ENCODE data around the gene ZNF266.
A peak's percentile ranks its signal among the peaks of the same experiment; 100 is the strongest.

ZNF266 gene

DNA sequence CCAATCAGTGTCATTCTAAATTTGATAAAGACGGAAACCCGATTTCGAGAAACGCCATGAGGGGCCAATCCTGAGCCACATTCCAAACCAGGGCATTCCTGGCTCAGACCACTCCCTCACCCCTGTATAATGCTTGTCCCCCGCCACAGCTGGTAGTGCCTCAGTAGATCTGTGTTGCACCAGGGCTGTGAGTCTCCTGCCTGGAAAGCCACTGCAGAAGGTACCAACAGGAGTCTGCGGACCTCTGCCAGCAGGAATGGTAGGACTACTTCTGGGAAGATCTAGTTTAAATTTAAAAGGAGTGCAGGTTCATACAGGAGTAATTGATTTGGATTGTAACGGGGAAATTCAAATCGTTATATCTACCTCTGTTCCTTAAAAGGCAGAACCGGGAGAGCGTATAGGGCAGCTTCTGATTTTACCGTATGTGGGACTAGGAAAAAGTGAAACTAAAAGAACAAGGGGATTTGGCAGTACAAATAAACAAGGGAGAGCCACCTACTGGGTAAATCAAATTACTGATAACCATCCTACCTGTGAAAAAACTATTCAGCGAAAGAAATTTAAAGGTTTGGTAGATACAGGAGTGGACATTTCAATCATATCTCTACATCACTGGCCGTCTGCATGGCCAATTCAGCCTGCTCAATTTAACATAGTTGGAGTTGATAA is 20.8 kb upstream of the ZNF266 start:
- Histone ChIP-seq H3K9me3 (no peaks in the 10 kb centered on the region), H3K4me1 (no peaks in the 10 kb centered on the region), H3K36me3 (no peaks in the 10 kb centered on the region), H3K27me3 (no peaks in the 10 kb centered on the region), H3K4me3 (ENCODE audit: low read depth, low read length) (peak overlapping the region; percentile 11; the same call in 1 of the 2 replicates)
- TF ChIP-seq, protein P1, sequence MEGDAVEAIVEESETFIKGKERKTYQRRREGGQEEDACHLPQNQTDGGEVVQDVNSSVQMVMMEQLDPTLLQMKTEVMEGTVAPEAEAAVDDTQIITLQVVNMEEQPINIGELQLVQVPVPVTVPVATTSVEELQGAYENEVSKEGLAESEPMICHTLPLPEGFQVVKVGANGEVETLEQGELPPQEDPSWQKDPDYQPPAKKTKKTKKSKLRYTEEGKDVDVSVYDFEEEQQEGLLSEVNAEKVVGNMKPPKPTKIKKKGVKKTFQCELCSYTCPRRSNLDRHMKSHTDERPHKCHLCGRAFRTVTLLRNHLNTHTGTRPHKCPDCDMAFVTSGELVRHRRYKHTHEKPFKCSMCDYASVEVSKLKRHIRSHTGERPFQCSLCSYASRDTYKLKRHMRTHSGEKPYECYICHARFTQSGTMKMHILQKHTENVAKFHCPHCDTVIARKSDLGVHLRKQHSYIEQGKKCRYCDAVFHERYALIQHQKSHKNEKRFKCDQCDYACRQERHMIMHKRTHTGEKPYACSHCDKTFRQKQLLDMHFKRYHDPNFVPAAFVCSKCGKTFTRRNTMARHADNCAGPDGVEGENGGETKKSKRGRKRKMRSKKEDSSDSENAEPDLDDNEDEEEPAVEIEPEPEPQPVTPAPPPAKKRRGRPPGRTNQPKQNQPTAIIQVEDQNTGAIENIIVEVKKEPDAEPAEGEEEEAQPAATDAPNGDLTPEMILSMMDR (IDR thresholded peaks at IDR 0.05; ENCODE audit: low read depth, low read length) = no peak
- no peak for DNase-seq

GRCh38 chr19:9453953-9454352 is 18.6 kb upstream of the ZNF266 start:
- Histone ChIP-seq H3K27me3 (no peaks in the 10 kb centered on the region), H3K36me3 (no peaks in the 10 kb centered on the region), H3K4me3 (ENCODE audit: low read depth, low read length) (no peak overlapping the region), H3K4me1 (no peaks in the 10 kb centered on the region), H3K9me3 (no peaks in the 10 kb centered on the region; the same call in 1 of the 2 replicates)
- TF ChIP-seq, protein P1 (IDR thresholded peaks at IDR 0.05; ENCODE audit: low read depth, low read length) = no peak
- DNase-seq = no peak

DNA sequence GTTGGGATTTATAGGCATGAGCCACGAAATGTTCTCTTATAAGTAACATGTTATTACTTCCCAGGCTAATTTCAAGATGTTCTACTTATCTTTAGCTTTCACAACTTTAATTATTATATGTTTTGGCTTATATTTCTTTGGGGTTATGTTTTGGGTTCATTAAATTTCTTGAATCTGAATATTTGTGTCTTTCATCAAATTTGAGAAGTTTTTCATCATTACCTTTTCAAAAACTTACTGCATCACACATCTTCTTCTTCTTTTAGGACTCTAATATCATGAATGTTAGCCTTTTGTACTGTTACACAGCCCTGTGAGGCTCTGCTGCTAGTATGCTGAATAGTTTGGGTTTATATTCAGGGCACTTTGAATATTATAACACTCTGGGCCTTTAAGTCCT is 9.7 kb upstream of the ZNF266 start:
- TF ChIP-seq, protein P1 (IDR thresholded peaks at IDR 0.05; ENCODE audit: low read depth, low read length) = no peak
- H3K4me1 ChIP-seq = no peaks in the 10 kb centered on the region
- H3K36me3 ChIP-seq = no peaks in the 10 kb centered on the region
- no peak for DNase-seq
- H3K4me3 ChIP-seq (ENCODE audit: low read depth, low read length) = no peak overlapping the region
- H3K27me3 ChIP-seq = no peaks in the 10 kb centered on the region
- no peaks in the 10 kb centered on the region for H3K9me3 ChIP-seq

- TF ChIP-seq, protein P1 (IDR thresholded peaks at IDR 0.05; ENCODE audit: low read depth, low read length) = no peak
- Histone ChIP-seq H3K27me3 (no peaks in the 10 kb centered on the region), H3K36me3 (peaks cover 20% of the 10 kb centered on the region), H3K4me1 (no peaks in the 10 kb centered on the region), H3K9me3 (no peaks in the 10 kb centered on the region), H3K4me3 (ENCODE audit: low read depth, low read length) (peak overlapping the region; percentile 92; the same call in 1 of the 2 replicates)
- DNase-seq = no peak
Observed at GRCh38 chr19:9436358-9436757, 985 bp upstream of the ZNF266 start.

- no peaks in the 10 kb centered on the region for H3K4me1 ChIP-seq
- peak; percentile 55 for DNase-seq
- TF ChIP-seq, protein P1 (IDR thresholded peaks at IDR 0.05; ENCODE audit: low read depth, low read length) = peak; percentile 68
- peaks cover 22% of the 10 kb centered on the region for H3K36me3 ChIP-seq
- no peaks in the 10 kb centered on the region for H3K27me3 ChIP-seq
- H3K4me3 ChIP-seq (ENCODE audit: low read depth, low read length) = no peak overlapping the region
- H3K9me3 ChIP-seq = no peaks in the 10 kb centered on the region
Observed at GRCh38 chr19:9431475-9431874, 3.9 kb downstream of the ZNF266 start.

DNA sequence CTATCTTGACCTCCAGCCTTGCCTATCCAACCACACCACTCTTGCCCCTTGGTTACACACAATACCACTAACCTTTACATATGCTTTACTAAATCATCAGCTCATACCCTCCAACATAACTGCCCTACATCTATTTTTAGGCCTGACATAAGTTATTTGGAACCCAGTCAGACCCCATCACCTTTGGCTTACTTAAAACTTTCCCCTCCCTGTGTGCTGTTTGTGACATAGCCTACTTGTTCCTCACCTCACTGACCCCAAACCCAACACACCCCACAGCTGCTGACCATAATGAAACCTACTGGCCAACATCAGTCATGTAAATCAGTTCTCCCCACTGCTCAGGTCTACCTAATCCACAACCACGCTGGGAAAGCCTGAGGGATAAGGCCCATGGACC is 4.9 kb downstream of the ZNF266 start:
- Histone ChIP-seq H3K27me3 (no peaks in the 10 kb centered on the region), H3K9me3 (no peaks in the 10 kb centered on the region), H3K4me3 (ENCODE audit: low read depth, low read length) (no peak overlapping the region), H3K4me1 (no peaks in the 10 kb centered on the region), H3K36me3 (peaks cover 25% of the 10 kb centered on the region)
- no peak for DNase-seq
- TF ChIP-seq, protein P1 (IDR thresholded peaks at IDR 0.05; ENCODE audit: low read depth, low read length) = no peak

All from BE2C (cell line).